Kidney (tissue), 14 donors: Measurements from ENCODE around the gene GMPPA. TPM values are rescaled to one million over a fixed set of nuclear protein-coding genes. Genes with fewer than 3 reads are reported as not detected.

Experiments
- DNase-seq, 5 donors: peaks; one replicate each; pipeline ENCODE4 v3.0.0-alpha.2; 2013 to 2020
- FAIRE-seq: peaks from 2 replicates; lab custom pipeline; 2012; peaks lifted over from hg19 to GRCh38; lab: Jason Lieb, UNC
- H3K27ac ChIP-seq, 2 donors: one replicate each; pipeline ENCODE4 v1.7.0; 2013; ENCODE audit warnings: low read depth in 2 of 2, low read length in 2 of 2, inconsistent platforms in 1 of 2
- H3K27me3 ChIP-seq: one replicate; pipeline ENCODE4 v1.7.1; 2013; ENCODE audit warnings: low read length, inconsistent platforms; ENCODE audit not compliant: control insufficient read depth, insufficient read depth
- H3K36me3 ChIP-seq, 3 donors: one replicate each; pipeline versions ENCODE4 v1.7.0 to v1.7.1; 2013; ENCODE audit warnings: low read length in 3 of 3, control low read depth in 1 of 3, inconsistent platforms in 1 of 3; ENCODE audit not compliant: insufficient read depth in 3 of 3, control insufficient read depth in 2 of 3
- H3K4me1 ChIP-seq, 3 donors: one replicate each; pipeline versions ENCODE4 v1.7.0 to v1.7.1; 2013; ENCODE audit warnings: low read length in 3 of 3, inconsistent platforms in 1 of 3, low read depth in 1 of 3; ENCODE audit not compliant: control insufficient read depth in 2 of 3, insufficient read depth in 2 of 3
- H3K4me3 ChIP-seq, 3 donors: one replicate each; pipeline versions ENCODE4 v1.7.0 to v1.8.1; 2013; ENCODE audit warnings: low read length in 3 of 3, control low read depth in 1 of 3, inconsistent platforms in 1 of 3
- H3K9ac ChIP-seq, 3 donors: one replicate each; pipeline versions ENCODE4 v1.7.0 to v1.7.1; 2013; ENCODE audit warnings: low read length in 3 of 3, control low read depth in 1 of 3, inconsistent platforms in 1 of 3
- H3K9me3 ChIP-seq, 3 donors: one replicate each; pipeline versions ENCODE4 v1.7.0 to v1.7.1; 2013; ENCODE audit warnings: low read length in 3 of 3, control low read depth in 1 of 3, inconsistent platforms in 1 of 3; ENCODE audit not compliant: control insufficient read depth in 2 of 3, insufficient read depth in 1 of 3
- CTCF ChIP-seq: IDR thresholded peaks from 3 replicates; pipeline ENCODE4 v1.5.1; 2012; ENCODE audit warnings: mild to moderate bottlenecking, moderate library complexity, borderline replicate concordance; ENCODE audit not compliant: insufficient read depth; ENCODE audit errors: extremely low read depth
- intact Hi-C: fragments of 100-400 bp; cut with DNase I; formaldehyde crosslinking; loops from one replicate; pipeline ENCODE4 v1.11.1; 2022
- polyA plus RNA-seq: library from polyadenylated mRNA; stranded (reverse); fragments of 350-450 nt; fragmentation: Illumina TruSeq; extraction: RNeasy Lipid Tissue Mini Kit (QIAGEN cat#74804); gene quantifications from one replicate; pipeline ENCODE4 v1.2.3, GENCODE V29; 2014; ENCODE audit warnings: low read depth, low replicate concordance; ENCODE audit not compliant: insufficient read depth
- total RNA-seq: library from RNA; stranded (reverse); fragmentation: NEBNext Ultra II Directional; extraction: Animal tissue kit (Norgen Biotek cat#: 25700); gene quantifications from one replicate; pipeline ENCODE4 v1.2.1, GENCODE V29; 2021
- donor health status: control.
- donor health status: control.
- donor health status: control.
- donor health status: control.
- donor health status: control.
- donor health status: DM: yes; HTN: yes; CAD: no.
- donor health status: Normal renal cell carcinoma (clear cell type).

The GMPPA gene
- total and polyA plus RNA-seq, 2 donors from 2014 or later, result 33.9 to 53.1 TPM

DNA sequence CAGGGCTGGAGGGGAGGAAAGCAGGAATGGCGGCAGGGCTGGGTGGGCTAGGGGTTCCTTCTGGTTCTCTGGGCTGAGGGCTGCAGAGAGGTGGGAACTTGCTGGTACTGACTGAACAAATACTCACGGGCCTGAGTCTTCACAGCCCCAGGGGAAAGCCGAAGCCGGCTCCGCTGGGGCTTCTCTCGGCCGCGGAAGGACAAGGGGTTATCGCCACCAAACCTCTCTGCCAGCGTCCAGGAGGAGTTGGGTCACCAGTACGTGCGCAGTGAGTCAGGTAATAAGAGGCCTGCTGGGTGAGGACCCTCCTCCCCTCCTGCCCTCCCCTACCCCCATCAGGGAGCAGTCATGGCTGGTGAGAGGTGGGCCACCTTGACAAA is 13.5 kb upstream of the GMPPA start:
- no peak overlapping the region for H3K9ac ChIP-seq
- no peaks in the 10 kb centered on the region for H3K9me3 ChIP-seq
- TF ChIP-seq CTCF, result no peak
- no peaks in the 10 kb centered on the region for H3K36me3 ChIP-seq
- DNase-seq (no peak), FAIRE-seq (no peak)
- H3K4me3 ChIP-seq, result no peak overlapping the region
- intact Hi-C loops, result no loop called here
- H3K27ac ChIP-seq, result no peak overlapping the region
- H3K27me3 ChIP-seq, result peaks cover 7% of the 10 kb centered on the region
- peaks cover 0 to 4% (median 0%) of the 10 kb centered on the region in 3 donors for H3K4me1 ChIP-seq

DNA sequence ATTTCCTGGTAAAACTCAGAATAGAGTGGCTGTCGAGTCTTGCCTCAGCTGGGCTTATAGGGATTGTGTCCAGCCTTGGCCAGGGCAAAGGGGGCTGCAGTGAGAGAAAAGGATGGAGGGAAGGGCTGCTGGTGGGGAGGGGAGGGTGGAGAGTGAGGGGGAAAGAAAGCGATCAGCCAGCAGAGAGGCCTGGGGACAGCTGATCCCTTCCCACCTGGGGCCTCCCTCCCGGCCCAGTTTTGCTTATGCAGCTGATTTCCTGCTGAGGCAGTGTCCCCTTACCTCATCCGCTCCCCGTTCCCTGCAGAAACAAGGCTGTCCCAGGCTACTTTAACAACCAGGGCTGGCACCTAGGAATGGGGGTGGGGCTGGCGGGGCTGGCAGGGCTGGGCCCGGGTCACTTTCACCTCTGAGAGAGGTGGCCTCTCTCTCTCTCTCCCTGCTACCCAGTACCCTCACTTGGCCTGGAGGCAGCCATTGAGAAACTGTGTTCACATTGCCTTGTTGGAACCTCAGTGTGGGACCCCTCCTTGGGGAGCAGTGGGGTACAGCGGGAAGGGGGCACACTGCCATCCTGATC is 12.2 kb upstream of the GMPPA start:
- H3K27me3 ChIP-seq, result peaks cover 7% of the 10 kb centered on the region
- no peaks in the 10 kb centered on the region for H3K36me3 ChIP-seq
- no peak for FAIRE-seq
- peak in 3 of 5 donors; percentile 60 to 75 (median 70) for DNase-seq
- H3K4me3 ChIP-seq, result no peak overlapping the region
- intact Hi-C loops, result no loop called here
- no peak overlapping the region for H3K9ac ChIP-seq
- H3K27ac ChIP-seq, result no peak overlapping the region
- TF ChIP-seq CTCF, result no peak
- no peaks in the 10 kb centered on the region for H3K9me3 ChIP-seq
- H3K4me1 ChIP-seq, result peaks cover 0 to 4% (median 0%) of the 10 kb centered on the region in 3 donors

DNA sequence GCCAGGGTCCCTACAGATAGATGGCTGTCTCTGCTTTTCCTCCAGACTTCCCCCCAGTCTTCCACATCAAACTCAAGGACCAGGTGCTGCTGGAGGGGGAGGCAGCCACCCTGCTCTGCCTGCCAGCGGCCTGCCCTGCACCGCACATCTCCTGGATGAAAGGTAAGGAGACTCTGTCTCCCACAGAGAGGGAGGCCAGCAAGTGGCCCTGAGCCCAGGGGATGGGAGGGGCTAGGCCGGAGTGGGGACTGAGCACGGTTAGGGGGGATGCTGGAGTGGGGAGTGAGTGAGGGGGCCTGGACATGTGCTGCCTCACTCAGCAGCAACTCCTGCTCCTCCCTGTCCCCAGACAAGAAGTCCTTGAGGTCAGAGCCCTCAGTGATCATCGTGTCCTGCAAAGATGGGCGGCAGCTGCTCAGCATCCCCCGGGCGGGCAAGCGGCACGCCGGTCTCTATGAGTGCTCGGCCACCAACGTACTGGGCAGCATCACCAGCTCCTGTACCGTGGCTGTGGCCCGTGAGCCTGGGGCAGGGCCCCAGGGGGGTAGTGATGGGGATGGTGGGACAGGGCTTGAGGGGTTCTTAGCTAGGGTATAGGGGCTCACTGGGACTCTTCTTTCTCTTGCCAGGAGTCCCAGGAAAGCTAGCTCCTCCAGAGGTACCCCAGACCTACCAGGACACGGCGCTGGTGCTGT is 10.4 kb upstream of the GMPPA start:
- H3K4me3 ChIP-seq, result no peak overlapping the region
- peaks cover 0 to 4% (median 0%) of the 10 kb centered on the region in 3 donors for H3K4me1 ChIP-seq
- H3K36me3 ChIP-seq, result no peaks in the 10 kb centered on the region
- no peak for TF ChIP-seq CTCF
- no peak for DNase-seq
- no peak for FAIRE-seq
- H3K9me3 ChIP-seq, result no peaks in the 10 kb centered on the region
- H3K9ac ChIP-seq, result no peak overlapping the region
- intact Hi-C loops, result no loop called here
- H3K27me3 ChIP-seq, result peaks cover 7% of the 10 kb centered on the region
- no peak overlapping the region for H3K27ac ChIP-seq
